Stimulated activated CD4-positive, alpha-beta T cell treated with anti-CD3 and anti-CD28 coated beads, Interleukin-12 subunit alpha, Interleukin-12 subunit beta, amount 100 ng/mL, for 4 hours (primary cell): ENCODE results near the gene METTL4.
"Not testable (repeated sequence)": the region's sequence is repeated elsewhere in the genome, so short reads cannot be mapped to it uniquely, and the experiment has no call there.

Experiments used
- DNase-seq: peaks from one replicate; pipeline ENCODE4 v3.0.0-alpha.2; 2020

METTL4 gene

GRCh38 chr18:2559249-2559648 is 12.1 kb downstream of the METTL4 start:
- DNase-seq = no peak

- no peak for DNase-seq
Observed at GRCh38 chr18:2557536-2557935, 13.8 kb downstream of the METTL4 start.

DNA sequence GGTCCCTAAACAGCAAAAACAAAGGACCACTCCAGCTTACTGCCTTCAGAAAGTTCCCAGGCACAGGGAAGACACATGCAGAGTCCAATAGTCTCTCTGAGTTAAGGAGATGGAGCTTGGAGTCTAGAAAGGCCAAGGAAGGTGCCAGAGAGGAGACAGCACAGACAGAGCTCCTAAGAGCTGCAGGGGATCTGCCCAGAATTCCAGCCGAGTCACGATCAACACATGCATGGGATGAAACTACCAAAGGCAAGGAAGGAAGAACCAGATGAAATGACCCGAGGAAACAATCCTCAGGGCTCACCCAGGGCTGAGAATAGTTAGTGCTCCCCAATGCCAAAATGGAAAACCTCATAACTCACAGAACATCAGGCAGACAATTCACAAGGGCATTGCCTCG is 15.4 kb downstream of the METTL4 start:
- DNase-seq = no peak

DNA sequence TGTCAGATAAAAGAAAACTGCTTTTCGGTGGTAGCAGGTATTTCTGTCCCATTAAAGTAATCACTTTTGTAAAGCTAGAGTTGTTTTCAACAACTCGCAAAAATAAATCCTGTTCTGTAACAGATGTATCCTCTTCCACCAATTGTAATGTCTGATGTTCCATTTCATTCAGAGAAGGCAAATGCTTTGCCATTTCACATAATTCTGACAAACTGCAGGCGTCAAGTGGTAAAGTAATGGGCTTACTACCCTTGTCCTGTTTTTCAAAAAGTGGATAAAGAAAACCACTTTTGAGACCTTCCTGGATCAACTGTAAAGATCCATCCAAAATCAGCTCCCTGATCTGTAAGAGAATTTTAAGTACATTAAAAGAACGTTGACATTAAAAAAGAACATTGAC is 16.6 kb downstream of the METTL4 start:
- no peak for DNase-seq

DNA sequence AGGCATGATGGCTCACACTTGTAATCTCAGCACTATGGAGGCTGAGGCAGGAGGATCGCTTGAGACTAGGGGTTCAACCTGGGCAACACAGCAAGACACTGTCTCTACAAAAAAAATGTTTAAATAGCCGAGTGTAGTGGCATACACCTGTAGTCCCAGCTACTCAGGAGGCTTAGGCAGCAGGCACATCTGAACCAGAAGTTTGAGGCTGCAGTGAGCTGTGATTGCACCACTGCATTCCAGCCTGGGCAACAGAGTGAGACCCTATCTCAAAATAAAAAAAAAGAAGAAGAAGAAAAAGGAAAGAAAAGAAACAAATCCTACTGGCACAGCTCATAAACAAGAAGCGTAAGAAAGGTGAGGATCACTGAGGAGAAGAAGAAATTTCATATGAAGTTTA is 19.9 kb downstream of the METTL4 start:
- no peak for DNase-seq

DNA sequence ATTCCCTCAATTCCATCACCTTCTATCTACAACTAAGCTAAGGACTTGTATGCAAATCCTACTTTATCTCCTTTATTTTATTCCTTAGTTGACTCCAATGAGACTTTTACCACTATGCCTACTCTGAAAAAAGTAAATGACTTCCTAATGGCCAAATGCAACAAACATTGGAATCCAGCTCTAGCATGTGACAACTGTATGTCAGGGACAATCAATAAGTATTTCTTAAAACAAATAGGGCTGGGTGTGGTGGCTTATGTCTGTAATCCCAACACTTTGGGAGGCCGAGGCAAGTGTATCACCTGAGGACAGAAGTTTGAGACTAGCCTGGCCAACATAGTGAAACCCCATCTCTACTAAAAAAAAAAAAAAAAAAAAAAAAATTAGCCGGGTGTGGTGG is 21.8 kb downstream of the METTL4 start:
- no peak for DNase-seq

GRCh38 chr18:2547477-2548087 is 23.7 kb downstream of the METTL4 start:
- DNase-seq = no peak

DNA sequence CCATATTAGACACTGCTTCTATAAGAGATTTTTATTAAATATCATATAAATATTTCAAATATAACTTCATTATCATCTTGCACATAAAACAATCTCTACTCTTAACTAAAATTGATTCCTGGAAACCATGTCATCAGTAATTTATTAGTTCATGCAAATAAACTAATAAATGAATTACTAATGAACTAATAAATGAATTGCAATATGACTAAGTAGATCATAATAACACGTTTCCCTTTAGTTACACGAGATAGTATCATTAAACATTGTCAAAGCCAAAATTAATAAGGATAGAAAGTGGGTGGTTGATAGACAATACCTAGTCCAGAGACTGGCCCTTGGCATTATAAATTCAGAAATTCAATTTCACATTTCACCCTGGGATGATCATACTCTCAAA is 26.1 kb downstream of the METTL4 start:
- DNase-seq = no peak

DNA sequence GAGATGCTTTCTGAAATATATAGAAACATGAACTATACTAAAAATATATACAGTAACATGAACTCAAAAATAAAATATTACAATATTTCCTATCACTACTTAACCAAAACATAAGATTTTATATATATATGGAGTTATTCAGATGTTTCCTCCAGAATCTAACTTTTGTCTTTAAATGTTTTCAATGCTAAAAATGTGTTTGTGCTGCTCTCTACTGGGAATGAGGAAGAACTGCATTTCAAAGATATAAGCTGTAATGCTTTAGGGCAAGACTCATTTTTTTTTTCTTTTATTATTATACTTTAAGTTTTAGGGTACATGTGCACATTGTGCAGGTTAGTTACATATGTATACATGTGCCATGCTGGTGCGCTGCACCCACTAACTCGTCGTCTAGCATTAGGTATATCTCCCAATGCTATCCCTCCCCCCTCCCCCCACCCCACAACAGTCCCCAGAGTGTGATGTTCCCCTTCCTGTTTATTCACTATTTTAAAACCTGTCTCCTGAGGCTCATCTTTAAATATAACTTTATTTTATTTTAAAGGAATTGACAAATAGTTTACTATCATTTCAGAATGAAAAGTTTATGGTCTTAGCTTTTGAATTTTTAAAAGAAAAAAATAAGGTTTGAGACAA is 29.3 kb downstream of the METTL4 start:
- DNase-seq = not testable (repeated sequence)

DNA sequence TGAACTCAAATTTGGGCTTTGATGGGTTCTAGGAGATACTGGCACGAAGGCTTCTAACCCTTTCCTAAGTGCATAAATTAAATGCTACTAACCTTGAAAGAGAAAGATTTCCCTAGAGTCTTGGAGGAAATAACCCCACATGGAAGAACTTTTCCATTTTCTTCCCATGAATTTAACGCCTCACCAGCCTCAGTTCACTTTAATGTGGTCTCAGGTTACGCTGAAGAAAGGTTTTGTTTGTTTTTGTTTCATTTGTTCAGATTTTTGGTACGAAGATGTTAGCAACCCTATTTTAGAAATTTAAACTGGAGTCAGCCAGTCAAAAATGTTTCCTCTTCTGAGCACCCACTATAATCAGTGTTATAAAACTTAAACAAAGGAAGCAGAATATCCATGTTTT is 30.7 kb downstream of the METTL4 start:
- no peak for DNase-seq

GRCh38 chr18:2538844-2539243 is 32.5 kb downstream of the METTL4 start:
- DNase-seq = no peak

- DNase-seq = no peak
Observed at GRCh38 chr18:2538236-2538635, 33.1 kb downstream of the METTL4 start.

DNA sequence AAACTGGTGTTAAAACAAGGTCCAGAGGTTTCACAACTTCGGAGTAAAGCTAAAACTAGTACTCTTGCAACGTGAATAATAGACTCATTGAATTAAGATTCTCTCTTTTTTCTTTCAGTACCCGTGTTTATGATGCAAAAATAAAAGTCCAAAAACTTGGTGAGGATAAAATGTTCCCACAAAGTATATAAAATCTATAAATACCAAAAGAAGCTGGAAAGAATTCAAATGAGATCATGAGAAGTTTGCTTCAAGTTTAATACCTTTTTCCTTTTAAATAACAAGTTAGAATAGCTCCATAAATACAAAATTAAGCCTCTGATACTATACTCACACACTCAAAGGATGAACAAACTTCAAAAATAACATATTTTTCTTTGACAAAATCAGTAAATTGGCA is 34.0 kb downstream of the METTL4 start:
- no peak for DNase-seq

GRCh38 chr18:2536493-2536892 is 34.8 kb downstream of the METTL4 start:
- DNase-seq = no peak

DNA sequence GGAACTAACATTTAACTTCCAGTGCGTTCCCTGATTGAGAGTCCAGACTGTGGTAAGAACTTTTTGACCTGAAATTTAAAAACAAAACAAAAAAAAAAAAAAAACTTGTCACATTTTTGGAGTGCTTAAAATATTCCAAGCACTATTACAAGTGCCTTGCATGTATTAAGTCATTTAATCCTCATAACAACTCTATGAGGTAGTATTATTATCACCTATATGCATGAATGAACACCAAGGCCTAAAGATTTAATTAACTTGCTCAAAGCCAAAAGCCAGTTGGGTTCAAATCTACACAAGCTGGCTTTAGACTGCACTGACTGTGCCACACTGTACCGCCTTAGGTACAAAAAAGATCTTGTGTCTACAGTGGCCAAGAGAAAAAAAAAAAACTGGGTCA is 35.2 kb downstream of the METTL4 start:
- DNase-seq = no peak

DNA sequence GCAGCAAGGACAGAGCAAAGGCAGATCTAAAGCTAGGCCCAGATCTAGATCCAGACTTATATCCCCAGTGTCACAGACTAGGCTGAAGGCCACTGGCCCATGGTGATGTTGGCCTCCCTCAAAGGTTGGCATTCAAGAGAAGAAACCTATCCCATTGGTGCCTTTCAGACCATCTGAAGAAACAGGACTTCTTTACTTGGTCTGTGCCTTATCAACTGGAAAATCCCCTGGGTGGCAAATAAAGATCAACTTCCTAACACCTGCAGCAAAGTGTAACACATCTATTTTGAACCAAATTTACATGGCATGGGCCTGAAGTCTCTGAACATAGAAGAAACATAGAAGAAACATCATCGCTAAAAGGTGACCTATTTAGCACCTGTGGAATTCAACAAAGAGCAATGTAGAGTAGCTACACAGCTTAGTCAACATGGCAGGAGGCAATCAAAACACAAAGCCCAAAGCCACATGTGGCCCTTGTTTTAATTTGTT is 35.8 kb downstream of the METTL4 start:
- DNase-seq = no peak

GRCh38 chr18:2534906-2535305 is 36.4 kb downstream of the METTL4 start:
- DNase-seq = no peak

- no peak for DNase-seq
Observed at GRCh38 chr18:2532797-2533196, 38.5 kb downstream of the METTL4 start.

DNA sequence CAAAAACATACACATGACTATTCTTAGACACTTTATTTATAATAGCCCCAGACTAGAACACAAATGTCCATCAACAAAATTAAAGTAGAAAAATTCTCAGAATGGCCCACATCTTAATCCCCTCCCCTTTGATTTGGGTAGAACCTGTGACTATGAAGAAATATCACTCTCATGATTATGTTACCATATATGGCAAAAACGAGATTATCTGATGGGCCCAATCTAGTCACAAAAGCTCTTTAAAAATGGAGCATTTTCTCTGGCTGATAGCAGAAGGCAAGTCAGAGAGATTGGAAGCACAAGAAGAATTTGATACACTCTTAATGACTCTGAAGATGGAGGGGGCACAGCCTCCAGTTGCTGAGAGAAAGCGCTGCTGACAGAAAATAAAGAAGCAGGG is 39.6 kb downstream of the METTL4 start:
- DNase-seq = no peak

DNA sequence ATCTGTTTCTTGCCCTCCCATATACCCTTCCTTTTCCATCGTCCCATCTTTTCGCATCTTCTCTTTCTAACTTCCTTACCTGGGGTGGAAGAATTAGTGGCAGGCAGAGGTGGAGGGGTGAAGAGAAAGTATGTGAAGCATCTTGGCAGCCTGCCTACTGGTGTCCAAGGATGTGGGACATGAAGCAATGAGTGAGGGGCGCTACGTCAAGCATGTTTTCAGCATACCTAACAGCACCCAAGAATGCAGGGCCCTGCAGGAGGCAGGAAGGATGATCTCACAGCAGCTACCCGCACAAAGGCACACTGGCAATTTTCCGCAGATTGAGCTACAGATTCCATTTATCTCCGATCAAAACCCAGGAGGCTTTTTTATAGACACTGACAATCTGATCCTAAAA is 42.2 kb downstream of the METTL4 start:
- DNase-seq = no peak

- no peak for DNase-seq
Observed at GRCh38 chr18:2526329-2526728, 45.0 kb downstream of the METTL4 start.

- not testable (repeated sequence) for DNase-seq
Observed at GRCh38 chr18:2524794-2525198, 46.5 kb downstream of the METTL4 start.

- DNase-seq = no peak
Observed at GRCh38 chr18:2522112-2522511, 49.2 kb downstream of the METTL4 start.

DNA sequence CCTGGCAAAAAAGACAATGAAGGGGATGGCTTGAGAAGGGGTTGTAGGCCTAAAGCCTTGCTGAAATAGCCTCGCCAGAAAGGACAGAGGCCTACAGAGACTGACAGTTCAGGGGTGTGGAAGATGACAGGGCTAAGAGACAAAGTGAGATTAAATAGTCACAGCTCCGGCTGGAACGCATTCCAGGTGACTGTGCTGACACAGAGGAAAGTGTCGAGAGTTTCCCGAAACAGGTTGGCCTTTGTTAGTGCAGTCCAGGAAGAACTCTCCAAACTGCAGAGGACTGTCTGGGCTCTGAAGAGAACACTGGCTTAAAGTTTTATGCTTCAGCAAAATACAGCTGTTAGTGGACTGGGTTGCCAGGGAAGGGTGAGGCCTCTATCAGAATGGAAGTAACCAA is 52.8 kb downstream of the METTL4 start:
- no peak for DNase-seq
